Fibroblast of skin of scalp (primary cell): ENCODE results near the gene PAIP2.

ENCODE experiments used
- DNase-seq: peaks from one replicate; pipeline ENCODE4 v3.0.0-alpha.2; 2013

The PAIP2 gene

DNA sequence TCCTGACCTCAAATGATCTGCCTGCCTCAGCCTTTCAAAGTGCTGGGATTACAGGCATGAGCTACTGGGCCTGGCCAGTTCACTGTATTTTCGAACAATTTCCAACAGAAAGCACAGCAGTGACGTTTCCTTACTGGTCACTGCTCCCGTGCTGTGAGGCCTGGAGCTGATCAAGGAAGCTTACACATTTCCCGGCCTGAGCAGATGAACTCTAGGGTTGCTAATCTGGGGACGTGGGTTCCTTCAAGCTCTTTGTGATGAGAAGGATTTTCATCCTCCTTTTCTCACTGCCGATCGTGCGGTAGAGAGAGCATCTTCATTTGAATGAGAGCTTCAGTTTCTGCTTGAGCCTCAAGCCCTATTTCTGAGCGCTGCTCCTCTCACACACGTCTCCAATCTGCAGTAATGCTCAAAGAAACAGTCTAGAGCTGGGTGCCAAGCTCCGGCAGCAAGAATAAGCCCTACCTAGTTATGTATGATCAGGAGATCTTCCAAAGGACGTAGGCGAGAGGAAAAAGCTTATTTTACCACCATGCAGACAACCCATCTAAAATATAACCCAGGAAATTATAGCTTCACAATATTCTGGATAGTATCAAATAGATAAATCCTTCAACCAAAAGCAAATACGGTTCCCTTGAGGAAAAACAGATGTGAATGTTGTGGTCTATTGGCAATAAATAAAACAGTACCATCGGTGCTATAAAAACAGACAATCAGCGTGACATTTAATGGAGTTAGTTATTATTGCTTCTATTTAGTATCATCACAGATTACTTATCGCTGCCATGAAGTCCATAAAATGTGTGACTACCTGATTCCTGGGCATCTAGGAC is 69.6 kb downstream of the PAIP2 start:
- no peak for DNase-seq

DNA sequence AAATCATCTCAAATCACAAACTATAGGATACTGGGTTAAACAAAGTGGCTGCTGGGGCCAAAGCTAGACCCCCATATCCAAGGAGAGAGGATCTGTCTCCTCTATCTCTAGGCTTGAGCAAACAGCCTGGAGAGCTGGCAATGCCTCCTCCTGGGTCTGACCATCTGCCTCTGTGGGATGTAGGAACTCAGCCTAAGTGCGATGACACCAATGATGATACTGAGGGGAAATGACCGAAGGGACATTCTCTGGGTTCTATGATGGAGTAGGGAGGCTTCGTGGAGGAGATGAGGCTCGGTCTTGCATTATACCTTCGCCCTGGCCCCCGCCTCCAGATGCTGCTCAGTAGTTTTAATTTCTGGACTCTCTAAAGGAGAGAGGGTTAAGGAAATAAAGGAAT is 71.5 kb downstream of the PAIP2 start:
- no peak for DNase-seq

GRCh38 chr5:139413963-139414362 is 72.3 kb downstream of the PAIP2 start:
- DNase-seq = no peak

- DNase-seq = no peak
Observed at GRCh38 chr5:139414581-139415130, 73.0 kb downstream of the PAIP2 start.

GRCh38 chr5:139415221-139415861 is 73.7 kb downstream of the PAIP2 start:
- no peak for DNase-seq

- no peak for DNase-seq
Observed at GRCh38 chr5:139415869-139416268, 74.2 kb downstream of the PAIP2 start.

GRCh38 chr5:139416651-139417050 is 75.0 kb downstream of the PAIP2 start:
- no peak for DNase-seq

- no peak for DNase-seq
Observed at GRCh38 chr5:139417214-139417613, 75.6 kb downstream of the PAIP2 start.

GRCh38 chr5:139418793-139419192 is 77.1 kb downstream of the PAIP2 start:
- DNase-seq = no peak
